ENCODE results near the gene SHLD2.

DNA sequence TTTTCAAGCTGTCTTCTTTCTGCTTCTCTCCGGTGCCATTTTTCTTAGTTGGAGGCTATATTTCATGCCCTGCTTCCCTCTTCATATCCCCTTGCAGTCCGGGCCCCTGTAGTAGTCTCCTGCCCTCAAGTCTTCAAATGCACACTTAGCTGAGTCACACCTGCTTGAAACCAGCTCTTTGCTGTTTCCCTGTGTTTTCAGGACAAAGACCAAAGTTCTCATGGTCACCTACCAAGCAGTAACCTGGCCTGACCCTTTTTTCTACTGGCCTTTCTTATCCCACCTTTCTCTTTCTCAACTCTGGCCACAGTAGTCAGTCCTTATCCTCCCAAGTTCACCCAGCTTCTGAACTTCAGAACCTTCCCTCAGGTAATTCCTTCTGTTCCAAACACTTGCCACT lies 28.8 kb upstream of the SHLD2 start:
- no peak for TF ChIP-seq POLR2A (IDR thresholded peaks at IDR 0.05)
- no peak for TF ChIP-seq CTCF (IDR thresholded peaks at IDR 0.05)
- TF ChIP-seq EP300 (IDR thresholded peaks at IDR 0.05), result no peak

All from ovary (tissue), 3 donors.